GM13976 (cell line): ENCODE results near the gene SMLR1.

ENCODE experiments used
- DNase-seq: peaks from one replicate; pipeline ENCODE4 v3.0.0; 2012; ENCODE audit warnings: low spot score
- CTCF ChIP-seq: IDR thresholded peaks from 2 replicates; pipeline ENCODE4 v1.5.1; 2012; ENCODE audit warnings: borderline replicate concordance, mild to moderate bottlenecking; ENCODE audit not compliant: insufficient read depth; ENCODE audit errors: extremely low read depth, missing control alignments, control extremely low read depth
- in situ Hi-C: fragments of 300-500 bp; cut with MboI; formaldehyde crosslinking; loops from one replicate; pipeline ENCODE4 v1.12.0; 2022; ENCODE audit warnings: low sequenced_read_pairs, mixed read lengths, inconsistent platforms; ENCODE audit not compliant: unreplicated experiment

The SMLR1 gene

GRCh38 chr6:130827247-130828149, at the start of gene SMLR1:
SMLR1 (plus strand) TSS chr6:130827406; CDS start chr6:130827414, 8 bp downstream.
- no peak for TF ChIP-seq CTCF
- no peak for DNase-seq
- in situ Hi-C loops: no loop called here

GRCh38 chr6:130778946-130779657, 48.1 kb upstream of the SMLR1 start:
- DNase-seq: no peak
- in situ Hi-C loops: no loop called here
- no peak for TF ChIP-seq CTCF

GRCh38 chr6:130779658-130780033, 47.6 kb upstream of the SMLR1 start:
- no peak for DNase-seq
- in situ Hi-C loops: no loop called here
- no peak for TF ChIP-seq CTCF

GRCh38 chr6:130780122-130780521, 47.1 kb upstream of the SMLR1 start:
- no peak for TF ChIP-seq CTCF
- DNase-seq: no peak
- in situ Hi-C loops: no loop called here

- no peak for DNase-seq
- in situ Hi-C loops: no loop called here
- no peak for TF ChIP-seq CTCF
These were observed 45.6 kb upstream of the SMLR1 start for GRCh38 chr6:130781557-130781956.

- in situ Hi-C loops: no loop called here
These were observed 43.6 kb upstream of the SMLR1 start for GRCh38 chr6:130783416-130784107.

More at GRCh38 chr6:130783416-130784107, 43.6 kb upstream of the SMLR1 start:
- no peak for DNase-seq
- no peak for TF ChIP-seq CTCF
